ENCODE data around the gene MAB21L4.

The MAB21L4 gene

GRCh38 chr2:240922982-240923537 is 27.1 kb upstream of the MAB21L4 start:
- DNase-seq: no peak

DNA sequence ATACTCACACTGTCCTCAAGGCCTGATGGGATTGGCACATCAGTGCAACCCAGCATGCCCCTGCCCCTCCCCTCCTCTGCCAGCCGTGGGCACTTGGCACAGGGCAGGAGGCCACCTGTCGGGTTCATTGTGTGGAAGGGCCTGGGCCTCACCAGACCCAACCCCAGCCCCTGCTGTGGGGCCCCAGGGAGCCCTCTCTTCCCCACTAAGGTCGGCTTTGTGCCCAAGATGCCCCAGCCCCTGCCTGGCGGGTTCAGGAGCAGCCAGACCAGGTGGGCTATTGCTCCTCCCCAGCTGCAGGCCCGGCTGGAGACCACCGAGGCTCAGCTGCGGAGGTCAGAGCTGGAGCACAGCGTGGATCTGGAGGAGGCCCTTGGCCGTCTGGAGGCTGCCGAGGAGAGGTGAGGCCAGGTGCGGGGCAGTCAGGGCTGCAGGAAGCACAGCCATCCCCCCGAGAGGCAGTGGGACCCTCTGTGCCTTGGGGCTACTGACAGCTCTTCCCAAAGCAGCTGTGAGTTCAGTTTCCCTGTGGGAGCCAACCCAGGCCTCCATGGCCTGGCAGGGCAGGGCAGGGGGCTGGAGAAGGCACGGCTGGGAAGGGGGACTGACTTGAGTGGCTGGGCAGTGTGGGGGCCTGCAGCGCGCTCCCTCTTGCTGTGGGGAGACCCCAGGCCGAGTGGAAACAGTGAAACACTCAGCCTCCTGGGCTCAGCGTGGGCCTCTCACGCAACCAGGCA is 26.5 kb upstream of the MAB21L4 start:
- DNase-seq: no peak

DNA sequence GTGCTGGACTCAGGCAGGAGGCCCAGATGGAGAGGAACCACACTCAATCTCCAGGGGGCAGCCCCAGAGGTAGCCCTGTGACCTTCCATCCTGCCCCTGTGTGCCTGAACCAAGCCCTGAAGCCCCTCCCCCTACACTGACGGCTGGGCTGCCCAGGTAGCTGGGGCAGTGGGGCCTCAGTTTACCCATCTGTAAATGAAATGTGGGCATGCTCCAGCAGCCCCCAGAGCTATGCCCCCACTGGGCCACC is 26.0 kb upstream of the MAB21L4 start:
- DNase-seq: no peak

DNA sequence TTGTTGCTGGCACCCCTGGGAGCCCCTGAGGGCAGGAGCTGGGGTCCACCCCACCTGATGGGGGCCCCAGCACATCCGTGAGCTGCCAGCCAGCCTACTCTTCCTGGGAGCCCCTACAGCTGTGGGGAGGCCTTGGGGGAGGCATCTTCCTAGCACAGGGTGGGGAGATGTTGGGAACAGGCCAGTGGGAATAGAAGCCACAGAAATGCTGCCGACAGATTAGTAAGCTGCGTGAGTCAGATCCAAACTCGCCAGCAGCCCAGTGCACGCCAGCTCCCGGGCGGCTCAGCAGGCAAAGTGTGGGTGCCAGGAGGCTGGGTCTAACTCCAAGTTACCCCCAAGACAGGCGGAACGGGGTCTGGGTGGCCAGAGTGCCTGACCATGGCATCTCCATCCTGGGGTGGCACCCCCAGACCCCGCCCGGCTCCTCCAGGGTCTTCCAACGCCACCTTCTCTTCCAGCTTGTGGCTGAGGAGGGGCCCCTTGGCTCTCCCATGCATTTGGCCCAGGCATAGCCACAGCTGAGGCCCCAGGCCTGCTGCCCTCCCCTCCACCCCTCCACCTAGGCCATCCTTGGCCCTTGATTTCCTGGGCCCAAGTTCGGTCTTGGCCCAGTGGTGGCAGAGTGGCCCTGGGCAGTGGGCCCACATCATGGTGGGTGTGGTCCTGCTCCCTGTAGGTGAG is 25.5 kb upstream of the MAB21L4 start:
- no peak for DNase-seq

DNA sequence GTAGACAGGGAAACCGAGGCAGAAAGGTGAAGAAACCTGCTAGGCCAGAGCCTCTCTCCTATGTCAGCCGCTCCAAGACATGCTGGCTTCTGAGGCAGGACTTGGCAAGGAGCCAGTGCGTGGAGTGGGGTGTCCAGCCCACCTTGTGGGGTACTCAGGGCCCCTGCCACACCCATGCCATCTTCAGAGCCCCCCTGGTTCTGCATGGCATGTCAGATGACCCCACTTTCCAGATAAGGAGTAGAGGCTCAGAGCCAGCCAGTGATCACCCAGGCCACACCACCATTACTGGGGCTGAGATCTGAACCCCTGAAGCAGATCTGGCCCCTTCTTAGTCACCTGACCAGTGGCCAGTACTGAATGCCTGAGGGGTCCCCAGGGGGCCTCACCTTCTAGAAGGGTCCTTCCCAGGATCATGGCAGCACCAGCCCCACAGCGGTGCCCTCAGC is 24.9 kb upstream of the MAB21L4 start:
- no peak for DNase-seq

GRCh38 chr2:240919786-240920782 is 24.1 kb upstream of the MAB21L4 start:
- no peak for DNase-seq

GRCh38 chr2:240919161-240919781 is 23.3 kb upstream of the MAB21L4 start:
- no peak for DNase-seq

DNA sequence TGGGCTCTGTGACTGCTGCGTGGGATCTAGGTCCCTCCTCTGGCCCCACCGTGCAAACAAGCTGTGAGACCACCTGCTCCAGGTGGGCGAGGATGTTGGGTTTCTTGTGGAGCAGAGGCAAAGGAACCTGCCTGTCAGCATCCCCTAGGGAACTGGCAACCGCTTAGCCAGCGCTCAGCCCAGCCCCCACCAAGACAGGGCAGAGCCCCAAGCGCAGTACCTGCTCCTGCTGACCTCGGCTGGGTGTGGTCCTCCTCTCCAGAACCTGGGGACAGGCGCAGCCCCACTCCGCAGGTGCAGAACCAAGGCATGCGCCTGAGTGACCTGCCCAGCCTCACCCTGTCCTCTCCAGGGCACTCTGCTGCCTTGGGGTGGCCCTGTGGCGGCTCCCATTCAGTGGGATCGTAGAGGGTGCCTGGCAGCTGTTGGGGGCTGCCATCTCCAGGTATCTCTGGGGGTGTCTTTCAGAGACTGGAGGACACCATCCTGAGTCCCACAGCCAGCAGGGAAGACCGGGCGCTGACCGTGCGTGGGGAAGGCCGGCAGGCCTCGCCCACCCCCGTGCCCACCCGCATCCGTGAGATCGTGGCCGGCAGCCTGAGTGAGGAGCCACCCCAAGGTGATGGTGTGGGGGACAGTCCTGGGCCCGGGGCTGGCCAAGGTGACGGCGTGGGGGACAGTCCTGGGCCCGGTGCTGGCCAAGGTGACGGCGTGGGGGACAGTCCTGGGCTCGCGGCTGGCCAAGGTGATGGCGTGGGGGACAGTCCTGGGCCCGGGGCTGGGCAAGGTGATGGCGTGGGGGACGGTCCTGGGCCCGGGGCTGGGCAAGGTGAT is 22.5 kb upstream of the MAB21L4 start:
- DNase-seq: no peak

- no peak for DNase-seq
These were observed 21.8 kb upstream of the MAB21L4 start for GRCh38 chr2:240917684-240918257.

GRCh38 chr2:240917009-240917683 is 21.2 kb upstream of the MAB21L4 start:
- no peak for DNase-seq

DNA sequence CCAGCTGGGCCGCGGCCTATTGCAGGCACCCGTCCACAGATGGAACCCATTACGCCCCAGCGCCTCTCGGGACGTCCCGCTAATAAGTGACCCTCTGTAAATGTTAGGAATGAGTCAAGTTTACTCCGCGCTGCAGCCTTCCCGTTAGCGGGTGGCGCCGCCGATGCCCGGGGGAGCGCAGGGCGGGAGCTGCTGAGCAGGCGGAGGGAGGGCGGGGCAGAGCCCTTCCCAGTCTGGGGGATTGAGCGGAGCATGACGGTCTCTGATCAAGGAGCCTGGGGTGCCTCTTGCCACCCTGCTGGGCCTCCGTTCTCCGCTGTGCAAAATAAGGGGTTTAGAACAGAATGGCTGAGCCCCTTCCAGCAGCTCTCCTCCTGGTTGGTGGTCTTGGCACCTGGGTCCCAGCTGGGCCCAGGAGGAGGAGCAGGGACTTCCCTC is 20.6 kb upstream of the MAB21L4 start:
- no peak for DNase-seq

- no peak for DNase-seq
These were observed 19.8 kb upstream of the MAB21L4 start for GRCh38 chr2:240915526-240916341.

DNA sequence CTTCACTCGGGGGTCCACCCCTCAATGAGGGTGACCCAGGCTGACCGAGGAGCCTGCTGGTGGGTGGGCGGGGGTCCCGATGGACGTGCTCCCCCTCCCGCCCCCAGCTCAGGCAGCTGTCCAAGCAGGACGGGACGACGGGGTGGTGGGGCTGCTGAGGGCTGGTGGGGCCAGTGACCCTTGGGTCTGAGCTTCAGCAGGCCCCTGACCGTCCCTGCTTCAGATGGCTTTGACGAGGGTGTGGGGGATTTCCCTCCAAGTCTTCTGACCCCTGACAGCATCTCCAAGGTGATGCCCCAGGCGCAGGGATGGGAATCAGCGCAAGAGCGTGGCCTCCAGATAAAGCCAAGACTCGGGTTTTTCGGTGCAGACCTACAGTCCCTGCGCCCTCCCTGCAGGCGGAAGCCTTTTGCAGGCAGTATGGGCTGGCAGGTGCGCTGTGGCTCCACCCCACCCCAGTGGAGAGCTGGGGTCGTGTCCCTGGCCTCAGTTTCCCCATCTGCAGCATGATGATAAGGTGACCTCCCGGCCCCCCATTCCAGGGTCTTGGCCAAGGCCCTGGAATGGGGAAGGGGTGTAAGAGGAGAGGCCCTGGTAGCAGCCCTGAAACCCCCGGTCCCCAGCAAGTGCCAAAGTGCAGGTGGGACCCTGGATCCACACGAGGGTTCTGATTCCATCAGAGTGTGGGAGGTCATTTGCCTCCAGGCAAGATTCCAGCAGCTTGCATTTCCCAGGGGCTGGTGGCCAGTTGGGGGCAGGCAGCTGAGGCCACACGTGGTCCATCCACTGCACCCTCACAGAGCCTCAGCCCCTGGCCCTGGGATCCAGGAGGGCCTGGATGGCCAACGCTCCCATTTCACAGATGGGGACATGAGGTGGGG is 18.9 kb upstream of the MAB21L4 start:
- no peak for DNase-seq

DNA sequence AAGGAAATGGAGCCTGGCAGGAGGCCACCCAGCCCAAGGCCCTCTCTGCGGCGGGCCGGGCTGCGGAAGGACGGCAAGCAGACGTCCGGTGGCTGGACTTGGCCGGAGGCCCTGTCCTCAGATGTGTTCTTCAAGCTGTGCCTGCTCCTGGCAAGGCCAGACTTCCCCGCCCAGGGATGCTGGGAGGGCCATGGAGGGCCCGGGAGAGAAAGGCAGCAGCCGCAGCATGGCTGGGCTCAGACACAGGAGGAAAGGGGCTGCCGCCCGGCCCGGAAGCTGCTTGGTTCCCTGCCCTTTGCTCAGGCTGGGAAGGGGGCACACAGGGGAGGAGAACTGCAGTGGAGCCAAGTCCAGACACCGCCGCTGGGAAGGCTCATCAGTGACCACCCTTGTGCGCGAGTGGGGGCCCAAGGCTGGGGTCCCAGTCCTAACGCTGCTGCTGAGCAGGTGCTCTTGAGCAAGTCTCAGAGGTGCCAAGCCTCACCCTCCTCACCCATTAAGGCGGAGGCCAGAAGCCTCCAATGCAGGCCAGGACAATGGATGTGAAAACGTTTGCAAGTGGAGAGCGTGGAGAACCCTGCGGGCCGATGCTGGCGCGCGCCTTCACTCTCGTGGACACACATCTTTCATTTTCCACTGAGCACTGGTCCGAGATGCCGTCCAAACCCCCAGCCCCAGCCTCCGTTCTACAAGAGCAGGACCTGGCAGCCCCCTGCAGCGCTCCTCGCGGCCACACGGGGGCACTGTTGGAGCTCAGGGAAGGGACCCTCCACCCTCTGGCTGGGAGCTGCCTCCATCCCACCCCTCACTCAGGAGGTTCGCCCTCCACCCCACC is 18.1 kb upstream of the MAB21L4 start:
- no peak for DNase-seq

DNA sequence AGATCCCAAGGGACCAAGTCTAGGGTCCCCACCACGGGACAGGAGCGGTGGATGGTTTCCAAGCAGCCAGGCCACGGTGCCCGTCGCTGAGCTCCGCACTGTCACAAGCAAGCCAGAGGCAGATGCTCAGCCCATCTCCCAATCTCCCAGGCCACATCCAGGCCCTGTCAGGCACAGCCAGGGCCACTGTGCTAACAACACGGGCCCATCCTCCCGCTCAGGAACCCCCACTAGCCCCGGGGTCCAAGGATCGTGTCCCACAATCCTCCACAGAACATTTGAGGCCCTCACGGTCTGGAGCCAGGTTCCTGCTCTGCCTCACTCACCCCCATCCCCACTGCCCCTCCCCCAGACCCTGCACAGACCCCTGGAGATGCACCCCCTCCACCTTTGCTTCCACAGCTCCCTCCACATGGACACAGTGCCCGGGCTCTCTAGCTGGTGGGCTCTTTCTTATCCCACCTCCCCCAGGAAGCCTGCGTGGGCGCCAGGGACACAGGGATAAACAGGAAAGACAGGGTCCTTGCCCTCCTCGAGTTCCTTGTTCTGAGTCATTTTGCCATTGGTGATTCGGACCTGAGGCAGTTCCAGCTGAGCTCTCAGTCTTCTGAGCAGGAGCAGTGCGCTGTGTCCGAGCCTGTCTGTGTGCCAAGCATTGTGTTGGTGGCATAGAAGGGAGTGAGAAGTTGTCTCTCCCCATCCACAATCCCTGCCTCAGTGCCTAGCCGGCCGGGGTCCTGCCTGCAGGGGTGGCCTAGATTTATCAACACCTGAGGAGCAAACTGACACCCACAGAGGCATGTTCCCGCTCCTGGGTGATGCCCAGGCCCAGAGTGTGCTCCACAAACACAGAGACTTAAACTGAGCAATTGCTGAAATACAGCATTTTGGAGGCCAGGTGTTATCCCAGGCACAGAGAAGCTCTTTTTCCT is 17.2 kb upstream of the MAB21L4 start:
- no peak for DNase-seq

DNA sequence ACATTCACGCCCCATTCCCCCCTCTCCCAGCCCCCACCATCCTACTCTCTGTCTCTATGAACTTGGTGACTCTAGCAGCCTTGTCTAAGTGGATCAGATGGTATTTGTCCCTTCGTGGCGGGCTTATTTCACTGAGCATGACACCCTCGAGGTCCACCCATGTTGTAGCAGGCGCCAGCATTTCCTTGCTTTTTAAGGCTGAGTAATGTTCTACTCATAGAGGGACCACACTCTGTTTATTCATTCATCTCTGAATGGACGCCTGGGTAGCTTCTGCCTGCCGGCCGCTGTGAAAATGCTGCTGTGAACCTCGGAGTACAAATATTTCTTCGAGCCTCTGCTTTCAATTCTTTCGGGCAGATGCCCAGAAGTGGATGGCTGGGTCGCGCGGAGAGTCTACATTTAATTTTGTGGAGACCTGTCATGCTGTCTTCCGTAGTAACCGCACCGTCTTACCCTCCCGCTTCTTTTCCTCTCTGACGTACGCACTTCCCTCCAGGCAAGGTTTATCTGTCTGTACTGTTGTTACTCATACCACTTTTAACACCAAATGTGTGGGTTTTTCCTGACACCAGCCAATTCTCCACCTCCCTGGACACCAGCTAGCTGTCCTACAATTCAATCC is 15.8 kb upstream of the MAB21L4 start:
- no peak for DNase-seq

All from NCI-H1092 (cell line).